GM23338 (cell line): ENCODE results near the gene ZNF418. TPM values are rescaled to one million over a fixed set of nuclear protein-coding genes. Genes with fewer than 3 reads are reported as not detected.

Experiments used
- ATAC-seq: fragments of 200-7000 bp; cut with Tn5 transposase; 3 replicates; pipeline ENCODE4 v1.9.1; 2020
- DNase-seq: peaks from one replicate; pipeline ENCODE4 v3.0.0-alpha.2; 2015; ENCODE audit warnings: low spot score
- H2AFZ ChIP-seq: fragments of 200-600 bp; sonication (generic); 2 replicates; pipeline ENCODE4 v1.8.0; 2016; ENCODE audit warnings: antibody characterized with exemption, mild to moderate bottlenecking, moderate library complexity
- H3F3A ChIP-seq: fragments of 200-600 bp; sonication (generic); replicated peaks from 2 replicates; pipeline ENCODE4 v1.8.0; 2017; ENCODE audit warnings: antibody characterized with exemption, mixed run types, low read depth
- H3K27ac ChIP-seq: fragments of 200-600 bp; sonication (generic); 2 replicates; pipeline ENCODE4 v1.6.1; 2016; ENCODE audit warnings: low read depth
- H3K27me3 ChIP-seq: fragments of 200-600 bp; sonication (generic); 2 replicates; pipeline ENCODE4 v1.8.0; 2016; ENCODE audit warnings: mild to moderate bottlenecking, mixed run types, moderate library complexity; ENCODE audit not compliant: insufficient read depth
- H3K36me3 ChIP-seq: fragments of 200-600 bp; sonication (generic); 2 replicates; pipeline ENCODE4 v1.8.0; 2016; ENCODE audit warnings: mild to moderate bottlenecking; ENCODE audit not compliant: insufficient read depth
- H3K4me1 ChIP-seq: fragments of 200-600 bp; sonication (generic); 2 replicates; pipeline ENCODE4 v1.8.0; 2016; ENCODE audit warnings: mild to moderate bottlenecking, moderate library complexity; ENCODE audit not compliant: insufficient read depth
- H3K4me2 ChIP-seq: fragments of 200-600 bp; sonication (generic); 2 replicates; pipeline ENCODE4 v1.7.1; 2017; ENCODE audit warnings: mixed run types
- H3K4me3 ChIP-seq: fragments of 200-600 bp; sonication (generic); 2 replicates; pipeline ENCODE4 v1.6.1; 2016; ENCODE audit warnings: mixed run types
- H3K79me2 ChIP-seq: fragments of 200-600 bp; sonication (generic); replicated peaks from 2 replicates; pipeline ENCODE4 v1.8.0; 2017; ENCODE audit warnings: mild to moderate bottlenecking; ENCODE audit not compliant: insufficient read depth
- H3K9me2 ChIP-seq: fragments of 200-600 bp; sonication (generic); 2 replicates; pipeline ENCODE4 v1.8.0; 2017; ENCODE audit not compliant: insufficient read depth
- H4K20me1 ChIP-seq: fragments of 200-600 bp; sonication (generic); replicated peaks from 2 replicates; pipeline ENCODE4 v1.8.0; 2017; ENCODE audit warnings: mild to moderate bottlenecking; ENCODE audit not compliant: insufficient read depth
- H3K27ac Mint-ChIP-seq: 2 replicates; pipeline ENCODE4 v1.8.0; 2020; ENCODE audit warnings: inconsistent platforms, mild to moderate bottlenecking, moderate library complexity, mixed read lengths
- H3K27me3 Mint-ChIP-seq: 3 replicates; pipeline ENCODE4 v1.8.0; 2022; ENCODE audit warnings: low read depth, mild to moderate bottlenecking, moderate library complexity, mixed read lengths, inconsistent platforms; ENCODE audit not compliant: insufficient read depth, poor library complexity
- H3K36me3 Mint-ChIP-seq: 3 replicates; pipeline ENCODE4 v1.8.0; 2021; ENCODE audit warnings: low read depth, mild to moderate bottlenecking, inconsistent platforms, moderate library complexity, mixed read lengths
- H3K4me1 Mint-ChIP-seq: 3 replicates; pipeline ENCODE4 v1.8.0; 2020; ENCODE audit warnings: mild to moderate bottlenecking, inconsistent platforms, mixed read lengths
- H3K4me3 Mint-ChIP-seq: 3 replicates; pipeline ENCODE4 v1.8.0; 2021; ENCODE audit warnings: moderate library complexity, mild to moderate bottlenecking, inconsistent platforms, mixed read lengths
- H3K9me3 Mint-ChIP-seq: 3 replicates; pipeline ENCODE4 v1.8.0; 2020; ENCODE audit warnings: moderate library complexity, mild to moderate bottlenecking, inconsistent platforms, mixed read lengths
- CREB1 ChIP-seq: fragments of 250-450 bp; sonication (Bioruptor Pico); IDR thresholded peaks from 2 replicates; pipeline ENCODE4 v1.5.0; 2020; ENCODE audit warnings: low read depth, mild to moderate bottlenecking, moderate library complexity
- EZH2 ChIP-seq: fragments of 200-600 bp; sonication (generic); IDR thresholded peaks from one replicate; pipeline ENCODE4 v1.8.0; 2017; ENCODE audit warnings: antibody characterized with exemption, mild to moderate bottlenecking, low read depth; ENCODE audit not compliant: unreplicated experiment
- EZH2phosphoT487 ChIP-seq: fragments of 200-600 bp; sonication (generic); IDR thresholded peaks from one replicate; pipeline ENCODE4 v1.8.1; 2018; ENCODE audit warnings: antibody characterized with exemption; ENCODE audit not compliant: unreplicated experiment
- JUNB ChIP-seq: IDR thresholded peaks from one replicate; pipeline ENCODE4 v1.6.1; 2016; ENCODE audit warnings: antibody characterized with exemption; ENCODE audit not compliant: unreplicated experiment
- NANOG ChIP-seq: IDR thresholded peaks from 2 replicates; pipeline ENCODE4 v1.6.1; 2016; ENCODE audit warnings: antibody characterized with exemption, borderline replicate concordance
- POLR2AphosphoS5 ChIP-seq: IDR thresholded peaks from 2 replicates; pipeline ENCODE4 v1.6.1; 2016; ENCODE audit warnings: antibody characterized with exemption, low read depth
- STAT1 ChIP-seq: IDR thresholded peaks from one replicate; pipeline ENCODE4 v1.6.1; 2016; ENCODE audit warnings: antibody characterized with exemption; ENCODE audit not compliant: unreplicated experiment
- ZNF114 ChIP-seq: fragments of 250-450 bp; sonication (Bioruptor Pico); IDR thresholded peaks from 2 replicates; pipeline ENCODE4 v1.5.0; 2020; ENCODE audit warnings: mild to moderate bottlenecking, moderate library complexity
- ZNF331 ChIP-seq: fragments of 250-450 bp; sonication (Bioruptor Pico); IDR thresholded peaks from 2 replicates; pipeline ENCODE4 v1.5.0; 2020; ENCODE audit warnings: low read depth, mild to moderate bottlenecking, moderate library complexity
- polyA plus RNA-seq: library from polyadenylated mRNA; unstranded; fragments of >200 nt; fragmentation: Nextera tagmentation; extraction: Ambion mirVana; gene quantifications from 2 replicates; pipeline ENCODE4 v1.2.1, GENCODE V29; 2016
- total RNA-seq: library from RNA; depleted of rRNA; stranded (reverse); fragments of >200 nt; shearing (Covaris generic); gene quantifications from 2 replicates; pipeline ENCODE4 v1.2.3, GENCODE V29; 2014
- TF ChIP-seq, protein P1 (sequence below), 2 experiments: fragments of 200-600 bp in 1 of 2; sonication (generic) in 1 of 2; conservative IDR thresholded peaks; 2 replicates each; pipeline versions ENCODE4 v1.5.1 to v1.6.1; 2016 to 2017; ENCODE audit warnings: antibody characterized with exemption in 2 of 2, low read depth in 2 of 2, mild to moderate bottlenecking in 2 of 2, moderate library complexity in 1 of 2
- TF ChIP-seq, protein P2 (sequence below): IDR thresholded peaks from one replicate; pipeline ENCODE4 v1.6.1; 2018; ENCODE audit warnings: antibody characterized with exemption; ENCODE audit not compliant: unreplicated experiment
- TF ChIP-seq, protein P3 (sequence below): IDR thresholded peaks from 2 replicates; pipeline ENCODE4 v1.6.1; 2016; ENCODE audit warnings: antibody characterized with exemption
- TF ChIP-seq, protein P4 (sequence below): fragments of 250-450 bp; sonication (Bioruptor Pico); IDR thresholded peaks from 2 replicates; pipeline ENCODE4 v1.5.0; 2020; ENCODE audit warnings: mild to moderate bottlenecking, moderate library complexity

ZNF418 gene
- total and polyA plus RNA-seq, 2 experiments from 2014 or later, result 11.1 to 13.4 TPM

DNA sequence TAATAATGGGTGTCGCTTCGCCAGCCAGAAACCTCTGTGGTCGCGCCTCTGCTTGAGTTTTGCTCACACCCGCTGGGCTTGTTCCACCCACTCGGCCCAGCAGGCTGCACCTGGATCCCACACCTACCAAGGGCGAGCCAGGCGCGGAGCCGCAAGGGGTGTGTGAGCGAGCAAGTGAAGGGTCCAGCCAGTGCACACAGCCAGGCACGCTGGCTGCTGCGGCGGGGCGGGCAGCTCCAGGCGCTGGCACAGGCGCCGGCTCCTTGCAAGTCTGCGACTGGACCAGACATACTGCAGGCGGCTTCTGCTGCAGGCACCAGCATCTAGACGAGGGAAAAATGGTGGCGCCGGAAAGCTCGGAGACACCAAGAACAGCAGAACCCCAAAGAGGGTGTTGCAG is 14.1 kb upstream of the ZNF418 start:
- H3K36me3 ChIP-seq, result no peaks in the 10 kb centered on the region
- no peak overlapping the region for H3K27ac ChIP-seq
- H3K4me3 ChIP-seq, result no peak overlapping the region
- no peak for ATAC-seq
- TF ChIP-seq POLR2AphosphoS5 (no peak), NANOG (no peak), ZNF331 (CRISPR knock-in tag) (no peak), JUNB (no peak), ZNF114 (CRISPR knock-in tag) (no peak), CREB1 (CRISPR knock-in tag) (no peak), STAT1 (no peak), EZH2phosphoT487 (no peak), EZH2 (no peak)
- TF ChIP-seq, protein P1, sequence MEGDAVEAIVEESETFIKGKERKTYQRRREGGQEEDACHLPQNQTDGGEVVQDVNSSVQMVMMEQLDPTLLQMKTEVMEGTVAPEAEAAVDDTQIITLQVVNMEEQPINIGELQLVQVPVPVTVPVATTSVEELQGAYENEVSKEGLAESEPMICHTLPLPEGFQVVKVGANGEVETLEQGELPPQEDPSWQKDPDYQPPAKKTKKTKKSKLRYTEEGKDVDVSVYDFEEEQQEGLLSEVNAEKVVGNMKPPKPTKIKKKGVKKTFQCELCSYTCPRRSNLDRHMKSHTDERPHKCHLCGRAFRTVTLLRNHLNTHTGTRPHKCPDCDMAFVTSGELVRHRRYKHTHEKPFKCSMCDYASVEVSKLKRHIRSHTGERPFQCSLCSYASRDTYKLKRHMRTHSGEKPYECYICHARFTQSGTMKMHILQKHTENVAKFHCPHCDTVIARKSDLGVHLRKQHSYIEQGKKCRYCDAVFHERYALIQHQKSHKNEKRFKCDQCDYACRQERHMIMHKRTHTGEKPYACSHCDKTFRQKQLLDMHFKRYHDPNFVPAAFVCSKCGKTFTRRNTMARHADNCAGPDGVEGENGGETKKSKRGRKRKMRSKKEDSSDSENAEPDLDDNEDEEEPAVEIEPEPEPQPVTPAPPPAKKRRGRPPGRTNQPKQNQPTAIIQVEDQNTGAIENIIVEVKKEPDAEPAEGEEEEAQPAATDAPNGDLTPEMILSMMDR (conservative IDR thresholded peaks at IDR 0.05; ENCODE audit: low read depth in 2 of 2), result no peak
- TF ChIP-seq, protein P2, sequence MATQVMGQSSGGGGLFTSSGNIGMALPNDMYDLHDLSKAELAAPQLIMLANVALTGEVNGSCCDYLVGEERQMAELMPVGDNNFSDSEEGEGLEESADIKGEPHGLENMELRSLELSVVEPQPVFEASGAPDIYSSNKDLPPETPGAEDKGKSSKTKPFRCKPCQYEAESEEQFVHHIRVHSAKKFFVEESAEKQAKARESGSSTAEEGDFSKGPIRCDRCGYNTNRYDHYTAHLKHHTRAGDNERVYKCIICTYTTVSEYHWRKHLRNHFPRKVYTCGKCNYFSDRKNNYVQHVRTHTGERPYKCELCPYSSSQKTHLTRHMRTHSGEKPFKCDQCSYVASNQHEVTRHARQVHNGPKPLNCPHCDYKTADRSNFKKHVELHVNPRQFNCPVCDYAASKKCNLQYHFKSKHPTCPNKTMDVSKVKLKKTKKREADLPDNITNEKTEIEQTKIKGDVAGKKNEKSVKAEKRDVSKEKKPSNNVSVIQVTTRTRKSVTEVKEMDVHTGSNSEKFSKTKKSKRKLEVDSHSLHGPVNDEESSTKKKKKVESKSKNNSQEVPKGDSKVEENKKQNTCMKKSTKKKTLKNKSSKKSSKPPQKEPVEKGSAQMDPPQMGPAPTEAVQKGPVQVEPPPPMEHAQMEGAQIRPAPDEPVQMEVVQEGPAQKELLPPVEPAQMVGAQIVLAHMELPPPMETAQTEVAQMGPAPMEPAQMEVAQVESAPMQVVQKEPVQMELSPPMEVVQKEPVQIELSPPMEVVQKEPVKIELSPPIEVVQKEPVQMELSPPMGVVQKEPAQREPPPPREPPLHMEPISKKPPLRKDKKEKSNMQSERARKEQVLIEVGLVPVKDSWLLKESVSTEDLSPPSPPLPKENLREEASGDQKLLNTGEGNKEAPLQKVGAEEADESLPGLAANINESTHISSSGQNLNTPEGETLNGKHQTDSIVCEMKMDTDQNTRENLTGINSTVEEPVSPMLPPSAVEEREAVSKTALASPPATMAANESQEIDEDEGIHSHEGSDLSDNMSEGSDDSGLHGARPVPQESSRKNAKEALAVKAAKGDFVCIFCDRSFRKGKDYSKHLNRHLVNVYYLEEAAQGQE, result no peak
- TF ChIP-seq, protein P3, sequence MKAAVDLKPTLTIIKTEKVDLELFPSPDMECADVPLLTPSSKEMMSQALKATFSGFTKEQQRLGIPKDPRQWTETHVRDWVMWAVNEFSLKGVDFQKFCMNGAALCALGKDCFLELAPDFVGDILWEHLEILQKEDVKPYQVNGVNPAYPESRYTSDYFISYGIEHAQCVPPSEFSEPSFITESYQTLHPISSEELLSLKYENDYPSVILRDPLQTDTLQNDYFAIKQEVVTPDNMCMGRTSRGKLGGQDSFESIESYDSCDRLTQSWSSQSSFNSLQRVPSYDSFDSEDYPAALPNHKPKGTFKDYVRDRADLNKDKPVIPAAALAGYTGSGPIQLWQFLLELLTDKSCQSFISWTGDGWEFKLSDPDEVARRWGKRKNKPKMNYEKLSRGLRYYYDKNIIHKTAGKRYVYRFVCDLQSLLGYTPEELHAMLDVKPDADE, result no peak
- TF ChIP-seq, protein P4, sequence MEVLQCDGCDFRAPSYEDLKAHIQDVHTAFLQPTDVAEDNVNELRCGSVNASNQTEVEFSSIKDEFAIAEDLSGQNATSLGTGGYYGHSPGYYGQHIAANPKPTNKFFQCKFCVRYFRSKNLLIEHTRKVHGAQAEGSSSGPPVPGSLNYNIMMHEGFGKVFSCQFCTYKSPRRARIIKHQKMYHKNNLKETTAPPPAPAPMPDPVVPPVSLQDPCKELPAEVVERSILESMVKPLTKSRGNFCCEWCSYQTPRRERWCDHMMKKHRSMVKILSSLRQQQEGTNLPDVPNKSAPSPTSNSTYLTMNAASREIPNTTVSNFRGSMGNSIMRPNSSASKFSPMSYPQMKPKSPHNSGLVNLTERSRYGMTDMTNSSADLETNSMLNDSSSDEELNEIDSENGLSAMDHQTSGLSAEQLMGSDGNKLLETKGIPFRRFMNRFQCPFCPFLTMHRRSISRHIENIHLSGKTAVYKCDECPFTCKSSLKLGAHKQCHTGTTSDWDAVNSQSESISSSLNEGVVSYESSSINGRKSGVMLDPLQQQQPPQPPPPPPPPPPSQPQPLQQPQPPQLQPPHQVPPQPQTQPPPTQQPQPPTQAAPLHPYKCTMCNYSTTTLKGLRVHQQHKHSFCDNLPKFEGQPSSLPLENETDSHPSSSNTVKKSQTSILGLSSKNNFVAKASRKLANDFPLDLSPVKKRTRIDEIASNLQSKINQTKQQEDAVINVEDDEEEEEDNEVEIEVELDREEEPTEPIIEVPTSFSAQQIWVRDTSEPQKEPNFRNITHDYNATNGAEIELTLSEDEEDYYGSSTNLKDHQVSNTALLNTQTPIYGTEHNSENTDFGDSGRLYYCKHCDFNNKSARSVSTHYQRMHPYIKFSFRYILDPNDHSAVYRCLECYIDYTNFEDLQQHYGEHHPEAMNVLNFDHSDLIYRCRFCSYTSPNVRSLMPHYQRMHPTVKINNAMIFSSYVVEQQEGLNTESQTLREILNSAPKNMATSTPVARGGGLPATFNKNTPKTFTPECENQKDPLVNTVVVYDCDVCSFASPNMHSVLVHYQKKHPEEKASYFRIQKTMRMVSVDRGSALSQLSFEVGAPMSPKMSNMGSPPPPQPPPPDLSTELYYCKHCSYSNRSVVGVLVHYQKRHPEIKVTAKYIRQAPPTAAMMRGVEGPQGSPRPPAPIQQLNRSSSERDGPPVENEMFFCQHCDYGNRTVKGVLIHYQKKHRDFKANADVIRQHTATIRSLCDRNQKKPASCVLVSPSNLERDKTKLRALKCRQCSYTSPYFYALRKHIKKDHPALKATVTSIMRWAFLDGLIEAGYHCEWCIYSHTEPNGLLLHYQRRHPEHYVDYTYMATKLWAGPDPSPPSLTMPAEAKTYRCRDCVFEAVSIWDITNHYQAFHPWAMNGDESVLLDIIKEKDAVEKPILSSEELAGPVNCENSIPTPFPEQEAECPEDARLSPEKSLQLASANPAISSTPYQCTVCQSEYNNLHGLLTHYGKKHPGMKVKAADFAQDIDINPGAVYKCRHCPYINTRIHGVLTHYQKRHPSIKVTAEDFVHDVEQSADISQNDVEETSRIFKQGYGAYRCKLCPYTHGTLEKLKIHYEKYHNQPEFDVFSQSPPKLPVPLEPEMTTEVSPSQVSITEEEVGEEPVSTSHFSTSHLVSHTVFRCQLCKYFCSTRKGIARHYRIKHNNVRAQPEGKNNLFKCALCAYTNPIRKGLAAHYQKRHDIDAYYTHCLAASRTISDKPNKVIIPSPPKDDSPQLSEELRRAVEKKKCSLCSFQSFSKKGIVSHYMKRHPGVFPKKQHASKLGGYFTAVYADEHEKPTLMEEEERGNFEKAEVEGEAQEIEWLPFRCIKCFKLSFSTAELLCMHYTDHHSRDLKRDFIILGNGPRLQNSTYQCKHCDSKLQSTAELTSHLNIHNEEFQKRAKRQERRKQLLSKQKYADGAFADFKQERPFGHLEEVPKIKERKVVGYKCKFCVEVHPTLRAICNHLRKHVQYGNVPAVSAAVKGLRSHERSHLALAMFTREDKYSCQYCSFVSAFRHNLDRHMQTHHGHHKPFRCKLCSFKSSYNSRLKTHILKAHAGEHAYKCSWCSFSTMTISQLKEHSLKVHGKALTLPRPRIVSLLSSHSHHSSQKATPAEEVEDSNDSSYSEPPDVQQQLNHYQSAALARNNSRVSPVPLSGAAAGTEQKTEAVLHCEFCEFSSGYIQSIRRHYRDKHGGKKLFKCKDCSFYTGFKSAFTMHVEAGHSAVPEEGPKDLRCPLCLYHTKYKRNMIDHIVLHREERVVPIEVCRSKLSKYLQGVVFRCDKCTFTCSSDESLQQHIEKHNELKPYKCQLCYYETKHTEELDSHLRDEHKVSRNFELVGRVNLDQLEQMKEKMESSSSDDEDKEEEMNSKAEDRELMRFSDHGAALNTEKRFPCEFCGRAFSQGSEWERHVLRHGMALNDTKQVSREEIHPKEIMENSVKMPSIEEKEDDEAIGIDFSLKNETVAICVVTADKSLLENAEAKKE (CRISPR knock-in tag), result no peak
- H3K79me2 ChIP-seq, result peaks cover 32% of the 10 kb centered on the region
- peaks cover 46% of the 10 kb centered on the region for H3K9me3 Mint-ChIP-seq
- H3K27me3 ChIP-seq, result no peaks in the 10 kb centered on the region
- H3K36me3 Mint-ChIP-seq, result peaks cover 17% of the 10 kb centered on the region
- 0 out of 2 replicates have a peak, but pooled peaks cover 3% of the 10 kb centered on the region for H3K9me2 ChIP-seq
- peaks cover 10% of the 10 kb centered on the region for H3K27me3 Mint-ChIP-seq
- H2AFZ ChIP-seq, result no peak overlapping the region
- no peak overlapping the region for H3K4me2 ChIP-seq
- H3F3A ChIP-seq, result no peaks in the 10 kb centered on the region
- peaks cover 8% of the 10 kb centered on the region for H3K4me1 ChIP-seq
- no peak for DNase-seq
- no peak overlapping the region for H3K27ac Mint-ChIP-seq
- no peak overlapping the region for H3K4me3 Mint-ChIP-seq
- H4K20me1 ChIP-seq, result peaks cover 14% of the 10 kb centered on the region
- H3K4me1 Mint-ChIP-seq, result peaks cover 12% of the 10 kb centered on the region
